Endodermal cell (in vitro differentiated cells): ENCODE results near the gene SENP7. TPM values are rescaled to one million over a fixed set of nuclear protein-coding genes. Genes with fewer than 3 reads are reported as not detected.
A peak's percentile ranks its signal among the peaks of the same experiment; 100 is the strongest.

Experiments
- DNase-seq: peaks from one replicate; pipeline ENCODE4 v3.0.0-alpha.2; 2017
- H3K27ac ChIP-seq: 2 replicates; pipeline ENCODE4 v1.5.1; 2013; ENCODE audit warnings: mild to moderate bottlenecking, low read depth, low read length, moderate library complexity
- H3K27me3 ChIP-seq: 2 replicates; pipeline ENCODE4 v1.6.1; 2013; ENCODE audit warnings: mild to moderate bottlenecking, low read length, moderate library complexity; ENCODE audit not compliant: insufficient read depth, control insufficient read depth, poor library complexity, severe bottlenecking
- H3K36me3 ChIP-seq: 2 replicates; pipeline ENCODE4 v1.7.0; 2013; ENCODE audit warnings: mild to moderate bottlenecking, low read length, moderate library complexity; ENCODE audit not compliant: control insufficient read depth, insufficient read depth
- H3K4me1 ChIP-seq: one replicate; pipeline ENCODE4 v1.7.0; 2013; ENCODE audit warnings: low read length; ENCODE audit not compliant: control insufficient read depth, insufficient read depth
- H3K4me3 ChIP-seq: 2 replicates; pipeline ENCODE4 v1.5.1; 2013; ENCODE audit warnings: mild to moderate bottlenecking, low read length, moderate library complexity
- H3K9ac ChIP-seq: 2 replicates; pipeline ENCODE4 v1.6.1; 2013; ENCODE audit warnings: mild to moderate bottlenecking, low read length, moderate library complexity; ENCODE audit not compliant: poor library complexity, severe bottlenecking; ENCODE audit errors: extremely low read depth
- H3K9me3 ChIP-seq: 2 replicates; pipeline ENCODE4 v1.6.1; 2013; ENCODE audit warnings: mild to moderate bottlenecking, low read length, moderate library complexity; ENCODE audit not compliant: control insufficient read depth
- H3K27ac Mint-ChIP-seq: 2 replicates; pipeline ENCODE4 v1.8.0; 2020; ENCODE audit warnings: mixed read lengths
- H3K27me3 Mint-ChIP-seq: 2 replicates; pipeline ENCODE4 v1.8.0; 2021; ENCODE audit warnings: mild to moderate bottlenecking, mixed read lengths; ENCODE audit not compliant: insufficient read depth
- H3K36me3 Mint-ChIP-seq: 2 replicates; pipeline ENCODE4 v1.8.0; 2020; ENCODE audit warnings: low read depth, mixed read lengths
- H3K4me1 Mint-ChIP-seq: 2 replicates; pipeline ENCODE4 v1.8.0; 2020; ENCODE audit warnings: mixed read lengths
- H3K4me3 Mint-ChIP-seq: 2 replicates; pipeline ENCODE4 v1.8.0; 2020; ENCODE audit warnings: mild to moderate bottlenecking, moderate library complexity, mixed read lengths
- H3K9me3 Mint-ChIP-seq: 2 replicates; pipeline ENCODE4 v1.8.0; 2020; ENCODE audit warnings: mild to moderate bottlenecking, mixed read lengths
- WGBS, 2 experiments: methylation state at CpG; one replicate each; pipeline versions ENCODE4 v1.1.5 to v1.1.7; 2013; ENCODE audit warnings: missing lambda C conversion rate in 2 of 2, mixed read lengths in 1 of 2; ENCODE audit not compliant: insufficient coverage in 1 of 2, insufficient read length in 1 of 2; 5-methylcytosine and 5-hydroxymethylcytosine counted together
- total RNA-seq, 2 donors: library from RNA; stranded (reverse); fragmentation: NEBNext Ultra II Directional in 1 of 2; extraction: Animal tissue kit (Norgen Biotek cat#: 25700) in 1 of 2; gene quantifications; 2 replicates in 1 of 2; 3 replicates in 1 of 2; pipeline ENCODE4 v1.2.1, GENCODE V29; 2021
- TF ChIP-seq, protein P1 (sequence below): fragments of 200-600 bp; sonication (generic); conservative IDR thresholded peaks from 2 replicates; pipeline ENCODE4 v1.5.0; 2021; ENCODE audit warnings: antibody characterized with exemption, mild to moderate bottlenecking

The SENP7 gene
- total RNA-seq, 2 donors from 2014 or later: 19.3 to 22.1 TPM

DNA sequence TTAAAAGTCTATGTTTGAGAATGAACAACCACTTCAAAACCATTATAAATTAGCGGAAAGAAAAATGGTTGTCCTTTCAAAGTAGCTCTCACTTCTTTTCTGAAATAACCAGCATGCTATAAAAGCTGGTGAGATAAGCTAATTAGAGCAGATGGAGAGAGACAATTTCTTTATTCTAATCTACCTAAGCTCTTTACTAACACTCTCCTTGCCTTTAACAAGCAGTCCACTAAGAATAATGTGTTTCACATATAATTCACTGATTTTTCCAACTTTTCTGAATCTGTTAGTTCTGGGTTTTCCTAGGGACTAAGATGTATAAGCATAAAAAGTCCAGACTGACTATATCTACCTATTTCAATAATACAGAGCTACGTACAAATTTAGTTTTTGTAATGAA lies 192.5 kb downstream of the SENP7 start, which contains the start of gene IMPG2:
TSS of gene IMPG2 (minus strand) at position 101 of the 400 bp plus-strand sequence. CDS start 203 bp downstream, outside the sequence.
- Mint-ChIP-seq H3K4me1 (peaks cover 10% of the 10 kb centered on the region), H3K27me3 (no peaks in the 10 kb centered on the region), H3K36me3 (no peaks in the 10 kb centered on the region), H3K4me3 (no peak within 1 kb of the TSS), H3K27ac (no peak within 1 kb of the TSS), H3K9me3 (no peaks in the 10 kb centered on the region)
- no peaks in the 10 kb centered on the region for H3K9me3 ChIP-seq
- peaks cover 14% of the 10 kb centered on the region for H3K4me1 ChIP-seq
- H3K4me3 ChIP-seq: no peak within 1 kb of the TSS
- H3K27me3 ChIP-seq: no peaks in the 10 kb centered on the region
- WGBS, 2 experiments: 100% methylated on average over 2 of the region's 2 CpGs; no CpG with 5 or more reads in 1 of the 2 experiments
- no peak within 1 kb of the TSS for H3K27ac ChIP-seq
- TF ChIP-seq, protein P1, sequence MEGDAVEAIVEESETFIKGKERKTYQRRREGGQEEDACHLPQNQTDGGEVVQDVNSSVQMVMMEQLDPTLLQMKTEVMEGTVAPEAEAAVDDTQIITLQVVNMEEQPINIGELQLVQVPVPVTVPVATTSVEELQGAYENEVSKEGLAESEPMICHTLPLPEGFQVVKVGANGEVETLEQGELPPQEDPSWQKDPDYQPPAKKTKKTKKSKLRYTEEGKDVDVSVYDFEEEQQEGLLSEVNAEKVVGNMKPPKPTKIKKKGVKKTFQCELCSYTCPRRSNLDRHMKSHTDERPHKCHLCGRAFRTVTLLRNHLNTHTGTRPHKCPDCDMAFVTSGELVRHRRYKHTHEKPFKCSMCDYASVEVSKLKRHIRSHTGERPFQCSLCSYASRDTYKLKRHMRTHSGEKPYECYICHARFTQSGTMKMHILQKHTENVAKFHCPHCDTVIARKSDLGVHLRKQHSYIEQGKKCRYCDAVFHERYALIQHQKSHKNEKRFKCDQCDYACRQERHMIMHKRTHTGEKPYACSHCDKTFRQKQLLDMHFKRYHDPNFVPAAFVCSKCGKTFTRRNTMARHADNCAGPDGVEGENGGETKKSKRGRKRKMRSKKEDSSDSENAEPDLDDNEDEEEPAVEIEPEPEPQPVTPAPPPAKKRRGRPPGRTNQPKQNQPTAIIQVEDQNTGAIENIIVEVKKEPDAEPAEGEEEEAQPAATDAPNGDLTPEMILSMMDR: no peak
- H3K9ac ChIP-seq: no peak within 1 kb of the TSS
- DNase-seq: no peak
- no peaks in the 10 kb centered on the region for H3K36me3 ChIP-seq

DNA sequence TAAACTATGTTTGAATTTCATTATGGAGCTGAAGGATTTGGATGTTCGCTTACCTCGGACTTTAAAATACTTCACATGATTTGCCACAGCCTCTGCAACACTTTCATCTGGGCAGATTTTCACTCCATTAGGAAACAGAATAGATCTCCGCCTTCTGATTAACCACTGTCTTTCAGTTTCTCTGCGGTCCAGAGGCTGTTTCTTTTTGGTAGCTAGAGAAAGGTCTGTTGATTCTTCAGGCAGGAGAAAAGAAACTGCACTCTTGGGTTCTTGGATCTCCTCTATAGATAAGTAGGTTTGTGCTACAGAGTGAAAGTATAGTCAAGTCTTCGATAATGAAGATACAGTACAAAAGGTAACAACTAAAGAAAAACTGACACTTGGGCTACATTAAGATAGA lies 193.5 kb downstream of the SENP7 start:
- H3K9ac ChIP-seq: no peak overlapping the region
- Mint-ChIP-seq H3K4me3 (no peak overlapping the region), H3K36me3 (no peaks in the 10 kb centered on the region), H3K4me1 (peaks cover 10% of the 10 kb centered on the region), H3K27ac (no peak overlapping the region), H3K27me3 (no peaks in the 10 kb centered on the region), H3K9me3 (no peaks in the 10 kb centered on the region)
- no peak overlapping the region for H3K27ac ChIP-seq
- H3K4me1 ChIP-seq: peaks cover 14% of the 10 kb centered on the region
- H3K36me3 ChIP-seq: no peaks in the 10 kb centered on the region
- TF ChIP-seq, protein P1: no peak
- no peak overlapping the region for H3K4me3 ChIP-seq
- H3K27me3 ChIP-seq: no peaks in the 10 kb centered on the region
- 84 to 100% methylated on average over 1 to 5 of the region's 5 CpGs for WGBS, 2 experiments
- H3K9me3 ChIP-seq: no peaks in the 10 kb centered on the region
- DNase-seq: peak; percentile 46

DNA sequence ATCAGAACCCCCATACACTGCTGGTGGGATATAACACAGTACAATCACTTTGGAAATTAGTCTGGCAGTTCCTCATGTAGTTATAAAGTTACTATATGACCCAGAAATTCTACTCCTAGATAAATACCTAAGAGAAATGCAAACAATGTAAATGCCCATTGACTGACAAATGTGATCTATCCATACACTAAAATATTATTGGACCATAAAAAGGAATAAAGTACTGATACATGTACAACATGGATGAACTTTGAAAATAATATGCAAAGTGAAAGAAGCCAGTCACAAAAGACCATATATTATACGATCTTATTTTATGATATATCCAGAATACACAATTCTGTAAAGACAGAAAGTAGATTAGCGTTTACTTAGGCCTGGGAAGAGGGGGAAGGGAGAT lies 200.5 kb downstream of the SENP7 start:
- Mint-ChIP-seq H3K27me3 (peaks cover 2% of the 10 kb centered on the region), H3K9me3 (peaks cover 32% of the 10 kb centered on the region), H3K36me3 (peaks cover 18% of the 10 kb centered on the region), H3K4me3 (no peak overlapping the region), H3K4me1 (peaks cover 4% of the 10 kb centered on the region), H3K27ac (no peak overlapping the region)
- no peak for DNase-seq
- peaks cover 45% of the 10 kb centered on the region for H3K9me3 ChIP-seq
- no peak overlapping the region for H3K4me3 ChIP-seq
- H3K27me3 ChIP-seq: no peaks in the 10 kb centered on the region
- H3K27ac ChIP-seq: no peak overlapping the region
- no peak overlapping the region for H3K9ac ChIP-seq
- 73 to 100% methylated on average over 1 to 2 of the region's 2 CpGs for WGBS, 2 experiments
- TF ChIP-seq, protein P1: no peak
- H3K36me3 ChIP-seq: no peaks in the 10 kb centered on the region
- H3K4me1 ChIP-seq: peaks cover 11% of the 10 kb centered on the region
